Trophoblast cell (in vitro differentiated cells and primary cell): ENCODE data around the gene RPL36AL.
A peak's percentile ranks its signal among the peaks of the same experiment; 100 is the strongest.
"Not testable (repeated sequence)": the region's sequence is repeated elsewhere in the genome, so short reads cannot be mapped to it uniquely, and the experiment has no call there.

Source experiments
- DNase-seq, 2 donors: peaks; one replicate each; pipeline ENCODE4 v3.0.0-alpha.2; 2016
- H2AFZ ChIP-seq: 2 replicates; pipeline ENCODE4 v1.6.1; 2013; ENCODE audit warnings: low read length, moderate library complexity, mild to moderate bottlenecking; ENCODE audit not compliant: insufficient read depth, poor library complexity
- H2AK5ac ChIP-seq: 2 replicates; pipeline ENCODE4 v1.6.1; 2013; ENCODE audit warnings: mild to moderate bottlenecking, low read length
- H2BK120ac ChIP-seq: 2 replicates; pipeline ENCODE4 v1.6.1; 2013; ENCODE audit warnings: low read length, mild to moderate bottlenecking, moderate library complexity; ENCODE audit not compliant: insufficient read depth, poor library complexity
- H2BK12ac ChIP-seq: 2 replicates; pipeline ENCODE4 v1.6.1; 2013; ENCODE audit warnings: mild to moderate bottlenecking, low read length, moderate library complexity
- H2BK5ac ChIP-seq: 2 replicates; pipeline ENCODE4 v1.6.1; 2013; ENCODE audit warnings: low read length, low read depth, moderate library complexity, mild to moderate bottlenecking; ENCODE audit not compliant: poor library complexity
- H3K14ac ChIP-seq: 2 replicates; pipeline ENCODE4 v1.6.1; 2013; ENCODE audit warnings: mild to moderate bottlenecking, low read length
- H3K18ac ChIP-seq: 2 replicates; pipeline ENCODE4 v1.6.1; 2013; ENCODE audit warnings: mild to moderate bottlenecking, low read length
- H3K23ac ChIP-seq: 2 replicates; pipeline ENCODE4 v1.6.1; 2013; ENCODE audit warnings: low read length
- H3K27ac ChIP-seq: 2 replicates; pipeline ENCODE4 v1.5.1; 2013; ENCODE audit warnings: low read depth, mild to moderate bottlenecking, inconsistent platforms, low read length, moderate library complexity
- H3K27me3 ChIP-seq: 2 replicates; pipeline ENCODE4 v1.6.1; 2013; ENCODE audit warnings: inconsistent platforms, mild to moderate bottlenecking, low read length, moderate library complexity; ENCODE audit not compliant: insufficient read depth
- H3K36me3 ChIP-seq, 2 experiments: 1 replicate in 1 of 2; 2 replicates in 1 of 2; pipeline ENCODE4 v1.6.1; 2013; ENCODE audit warnings: low read length in 2 of 2, mild to moderate bottlenecking in 2 of 2, moderate library complexity in 1 of 2; ENCODE audit not compliant: insufficient read depth in 2 of 2, control insufficient read depth in 1 of 2
- H3K4ac ChIP-seq: 2 replicates; pipeline ENCODE4 v1.6.1; 2013; ENCODE audit warnings: low read depth, mild to moderate bottlenecking, low read length, moderate library complexity
- H3K4me1 ChIP-seq, 2 experiments: 1 replicate in 1 of 2; 2 replicates in 1 of 2; pipeline ENCODE4 v1.6.1; 2013; ENCODE audit warnings: low read length in 2 of 2, mild to moderate bottlenecking in 2 of 2, moderate library complexity in 1 of 2; ENCODE audit not compliant: insufficient read depth in 2 of 2, control insufficient read depth in 1 of 2
- H3K4me2 ChIP-seq: 2 replicates; pipeline ENCODE4 v1.6.1; 2013; ENCODE audit warnings: inconsistent platforms, mild to moderate bottlenecking, low read length, moderate library complexity
- H3K4me3 ChIP-seq: 2 replicates; pipeline ENCODE4 v1.5.1; 2013; ENCODE audit warnings: mild to moderate bottlenecking, low read depth, low read length, inconsistent platforms
- H3K79me1 ChIP-seq: one replicate; pipeline ENCODE4 v1.6.1; 2013; ENCODE audit warnings: low read length
- H3K79me2 ChIP-seq: 2 replicates; pipeline ENCODE4 v1.6.1; 2013; ENCODE audit warnings: low read length, mild to moderate bottlenecking; ENCODE audit not compliant: control insufficient read depth, insufficient read depth, poor library complexity
- H3K9ac ChIP-seq: 2 replicates; pipeline ENCODE4 v1.6.1; 2013; ENCODE audit warnings: mild to moderate bottlenecking, low read length
- H3K9me3 ChIP-seq: 2 replicates; pipeline ENCODE4 v1.6.1; 2013; ENCODE audit warnings: low read depth, mild to moderate bottlenecking, control low read depth, inconsistent platforms, low read length; ENCODE audit not compliant: insufficient read depth
- H4K12ac ChIP-seq: 2 replicates; pipeline ENCODE4 v1.6.1; 2013; ENCODE audit warnings: low read depth, mild to moderate bottlenecking, low read length, moderate library complexity
- H4K8ac ChIP-seq: 2 replicates; pipeline ENCODE4 v1.6.1; 2013; ENCODE audit warnings: low read depth, mild to moderate bottlenecking, low read length, moderate library complexity
- H4K91ac ChIP-seq: one replicate; pipeline ENCODE4 v1.6.1; 2013; ENCODE audit warnings: low read depth, mild to moderate bottlenecking, low read length, moderate library complexity
- WGBS: extraction: QIAGEN DNeasy Blood & Tissue Kit; methylation state at CpG from one replicate; pipeline ENCODE4 v1.1.7; 2013; ENCODE audit warnings: missing lambda C conversion rate; ENCODE audit not compliant: insufficient read length, insufficient coverage; ENCODE audit errors: extremely low coverage; 5-methylcytosine and 5-hydroxymethylcytosine counted together

Gene RPL36AL

GRCh38 chr14:49619730-49620129 lies 696 bp downstream of the RPL36AL start:
- Histone ChIP-seq H3K9me3 (no peaks in the 10 kb centered on the region), H4K12ac (no peak overlapping the region), H3K9ac (peak overlapping the region; percentile 87), H2AFZ (no peak overlapping the region), H3K4me1 (peaks cover 3 to 9% of the 10 kb centered on the region in 2 experiments), H2AK5ac (no peak overlapping the region), H3K27me3 (no peaks in the 10 kb centered on the region), H3K4ac (peak overlapping the region; percentile 17), H2BK120ac (no peak overlapping the region), H3K27ac (peak overlapping the region; percentile 89), H3K18ac (no peak overlapping the region), H3K23ac (no peak overlapping the region), H3K79me2 (peaks cover 20% of the 10 kb centered on the region), H3K4me3 (peak overlapping the region; percentile 99), H3K79me1 (peaks cover 13% of the 10 kb centered on the region), H3K36me3 (peaks cover 5 to 11% of the 10 kb centered on the region in 2 experiments), H3K4me2 (peak overlapping the region; percentile 96), H2BK12ac (no peak overlapping the region), H4K8ac (no peak overlapping the region), H3K14ac (no peak overlapping the region), H2BK5ac (no peak overlapping the region), H4K91ac (no peak overlapping the region)
- no CpG with 5 or more reads among the region's 11 CpGs for WGBS
- peak in 1 of 2 donors; percentile 51 for DNase-seq

GRCh38 chr14:49619273-49619672 lies 1.2 kb downstream of the RPL36AL start:
- Histone ChIP-seq H3K79me2 (peaks cover 20% of the 10 kb centered on the region), H3K4me2 (peak overlapping the region; percentile 96), H3K9ac (peak overlapping the region; percentile 70), H3K79me1 (peaks cover 13% of the 10 kb centered on the region), H3K4me3 (peak overlapping the region; percentile 50), H3K36me3 (peaks cover 5 to 11% of the 10 kb centered on the region in 2 experiments), H3K4ac (peak overlapping the region; percentile 17)
- H4K91ac ChIP-seq, H2BK120ac ChIP-seq, H3K23ac ChIP-seq, H3K9me3 ChIP-seq, H2AK5ac ChIP-seq, H3K18ac ChIP-seq, H3K27ac ChIP-seq, DNase-seq, H2AFZ ChIP-seq, H2BK12ac ChIP-seq, H4K12ac ChIP-seq, H2BK5ac ChIP-seq, H3K27me3 ChIP-seq, H3K14ac ChIP-seq, H3K4me1 ChIP-seq, H4K8ac ChIP-seq: not testable (repeated sequence)
- no CpG with 5 or more reads among the region's 19 CpGs for WGBS

- H2BK12ac ChIP-seq, result no peak overlapping the region
- H3K14ac ChIP-seq, result no peak overlapping the region
- no peak overlapping the region for H2BK5ac ChIP-seq
- no peak overlapping the region for H3K4me2 ChIP-seq
- H3K79me2 ChIP-seq, result peaks cover 20% of the 10 kb centered on the region
- no peak overlapping the region for H2AFZ ChIP-seq
- no peak overlapping the region for H2AK5ac ChIP-seq
- H3K27ac ChIP-seq, result no peak overlapping the region
- H3K36me3 ChIP-seq, result peaks cover 5 to 11% of the 10 kb centered on the region in 2 experiments
- peaks cover 13% of the 10 kb centered on the region for H3K79me1 ChIP-seq
- no peaks in the 10 kb centered on the region for H3K9me3 ChIP-seq
- no peak overlapping the region for H4K12ac ChIP-seq
- no peak overlapping the region for H3K23ac ChIP-seq
- no peak overlapping the region for H3K4me3 ChIP-seq
- no peak overlapping the region for H2BK120ac ChIP-seq
- H3K4me1 ChIP-seq, result peaks cover 3 to 9% of the 10 kb centered on the region in 2 experiments
- H4K8ac ChIP-seq, result no peak overlapping the region
- no peak overlapping the region for H4K91ac ChIP-seq
- H3K9ac ChIP-seq, result no peak overlapping the region
- WGBS, result no CpG with 5 or more reads among the region's 6 CpGs
- no peaks in the 10 kb centered on the region for H3K27me3 ChIP-seq
- DNase-seq, result no peak
- H3K18ac ChIP-seq, result no peak overlapping the region
- no peak overlapping the region for H3K4ac ChIP-seq
These were observed 2.4 kb downstream of the RPL36AL start for GRCh38 chr14:49617852-49618519.

GRCh38 chr14:49615776-49616175 lies 4.7 kb downstream of the RPL36AL start:
- Histone ChIP-seq H3K18ac (no peak overlapping the region), H3K14ac (no peak overlapping the region), H2BK5ac (no peak overlapping the region), H4K12ac (no peak overlapping the region), H3K4me1 (peaks cover 0 to 2% of the 10 kb centered on the region in 2 experiments), H2AFZ (no peak overlapping the region), H3K79me2 (peaks cover 14% of the 10 kb centered on the region), H3K79me1 (peaks cover 7% of the 10 kb centered on the region), H2BK120ac (no peak overlapping the region), H4K8ac (no peak overlapping the region), H3K27ac (no peak overlapping the region), H3K23ac (no peak overlapping the region), H3K9me3 (no peaks in the 10 kb centered on the region), H4K91ac (no peak overlapping the region), H3K4me2 (no peak overlapping the region), H3K27me3 (no peaks in the 10 kb centered on the region), H3K4ac (no peak overlapping the region), H2BK12ac (no peak overlapping the region), H3K4me3 (no peak overlapping the region), H3K36me3 (peaks cover 5 to 11% of the 10 kb centered on the region in 2 experiments), H3K9ac (no peak overlapping the region), H2AK5ac (no peak overlapping the region)
- no CpG with 5 or more reads among the region's 6 CpGs for WGBS
- DNase-seq, result peak; percentile 72 to 88
